A549 (cell line): ENCODE measurements around the gene COL1A1.

Experiments
- BHLHE40 ChIP-seq: IDR thresholded peaks from 2 replicates; pipeline ENCODE4 v1.6.1; 2012; ENCODE audit warnings: low read depth, low read length, inconsistent platforms
- EP300 ChIP-seq, 2 experiments: fragments of >200 bp; sonication (Bioruptor Twin); formaldehyde crosslinking; IDR thresholded peaks; 2 replicates in 1 of 2; 3 replicates in 1 of 2; pipeline ENCODE4 v1.6.1; 2016 to 2017
- JUNB ChIP-seq: fragments of >200 bp; sonication (Bioruptor Twin); formaldehyde crosslinking; IDR thresholded peaks from 2 replicates; pipeline ENCODE4 v1.6.1; 2016
- MYC ChIP-seq: IDR thresholded peaks from 2 replicates; pipeline ENCODE4 v1.6.1; 2012; ENCODE audit warnings: mild to moderate bottlenecking, inconsistent platforms, low read length, improper control_type of control experiment, borderline replicate concordance
- NR3C1 ChIP-seq: fragments of >200 bp; sonication (Bioruptor Twin); formaldehyde crosslinking; IDR thresholded peaks from 3 replicates; pipeline ENCODE4 v1.6.1; 2017
- POLR2A ChIP-seq: IDR thresholded peaks from 2 replicates; pipeline ENCODE4 v1.6.1; 2012; ENCODE audit warnings: mild to moderate bottlenecking, low read length
- RCOR1 ChIP-seq: fragments of 150-350 bp; IDR thresholded peaks from 2 replicates; pipeline ENCODE4 v1.6.1; 2014; ENCODE audit warnings: antibody characterized with exemption, low read length, low read depth
- RFX5 ChIP-seq: fragments of 450-650 bp; IDR thresholded peaks from 2 replicates; pipeline ENCODE4 v1.7.1; 2014; ENCODE audit warnings: antibody characterized with exemption, mild to moderate bottlenecking, moderate library complexity
- SREBF2 ChIP-seq: fragments of 450-650 bp; IDR thresholded peaks from 2 replicates; pipeline ENCODE4 v1.6.1; 2014; ENCODE audit warnings: mild to moderate bottlenecking, moderate library complexity
- ZFP36 ChIP-seq: fragments of 450-650 bp; IDR thresholded peaks from 2 replicates; pipeline ENCODE4 v1.6.1; 2014; ENCODE audit warnings: borderline replicate concordance; ENCODE audit not compliant: partially characterized antibody
- TF ChIP-seq, protein P1 (sequence below): fragments of >200 bp; sonication (Bioruptor Twin); formaldehyde crosslinking; IDR thresholded peaks from 3 replicates; pipeline ENCODE4 v1.5.1; 2016
- TF ChIP-seq, protein P2 (sequence below): IDR thresholded peaks from 2 replicates; pipeline ENCODE4 v1.6.1; 2012
- TF ChIP-seq, protein P3 (sequence below): fragments of 200-600 bp; sonication (generic); IDR thresholded peaks from 2 replicates; pipeline ENCODE4 v1.6.1; 2016; ENCODE audit warnings: antibody characterized with exemption, mild to moderate bottlenecking, moderate library complexity
- TF ChIP-seq, protein P4 (sequence below): IDR thresholded peaks from 2 replicates; pipeline ENCODE4 v1.6.1; 2012

DNA sequence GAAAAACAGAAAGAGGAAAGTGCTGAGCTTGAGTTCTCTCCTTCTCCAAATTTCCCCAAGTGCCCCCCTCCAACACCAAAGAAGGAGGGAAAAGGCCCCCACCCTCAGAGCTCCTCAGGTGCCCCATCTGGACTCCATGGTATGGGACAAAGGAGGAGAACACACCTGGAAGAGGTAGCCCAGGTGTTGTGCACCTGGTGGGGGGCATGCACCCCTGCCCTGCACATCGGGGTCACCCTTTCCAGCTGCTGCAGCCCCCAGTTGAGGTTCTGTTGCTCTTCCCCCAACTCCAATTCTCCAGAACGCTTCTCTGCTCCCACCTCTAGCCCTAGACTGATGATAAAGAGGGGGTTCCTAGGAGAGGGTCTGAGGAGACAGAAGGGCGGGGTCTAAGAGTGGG lies 3.0 kb upstream of the COL1A1 start:
- no peak for TF ChIP-seq POLR2A
- no peak for TF ChIP-seq RCOR1
- TF ChIP-seq, protein P1, sequence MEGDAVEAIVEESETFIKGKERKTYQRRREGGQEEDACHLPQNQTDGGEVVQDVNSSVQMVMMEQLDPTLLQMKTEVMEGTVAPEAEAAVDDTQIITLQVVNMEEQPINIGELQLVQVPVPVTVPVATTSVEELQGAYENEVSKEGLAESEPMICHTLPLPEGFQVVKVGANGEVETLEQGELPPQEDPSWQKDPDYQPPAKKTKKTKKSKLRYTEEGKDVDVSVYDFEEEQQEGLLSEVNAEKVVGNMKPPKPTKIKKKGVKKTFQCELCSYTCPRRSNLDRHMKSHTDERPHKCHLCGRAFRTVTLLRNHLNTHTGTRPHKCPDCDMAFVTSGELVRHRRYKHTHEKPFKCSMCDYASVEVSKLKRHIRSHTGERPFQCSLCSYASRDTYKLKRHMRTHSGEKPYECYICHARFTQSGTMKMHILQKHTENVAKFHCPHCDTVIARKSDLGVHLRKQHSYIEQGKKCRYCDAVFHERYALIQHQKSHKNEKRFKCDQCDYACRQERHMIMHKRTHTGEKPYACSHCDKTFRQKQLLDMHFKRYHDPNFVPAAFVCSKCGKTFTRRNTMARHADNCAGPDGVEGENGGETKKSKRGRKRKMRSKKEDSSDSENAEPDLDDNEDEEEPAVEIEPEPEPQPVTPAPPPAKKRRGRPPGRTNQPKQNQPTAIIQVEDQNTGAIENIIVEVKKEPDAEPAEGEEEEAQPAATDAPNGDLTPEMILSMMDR = no peak
- no peak for TF ChIP-seq EP300 (IDR thresholded peaks at IDR 0.05)
- TF ChIP-seq BHLHE40 = no peak
- TF ChIP-seq, protein P2, sequence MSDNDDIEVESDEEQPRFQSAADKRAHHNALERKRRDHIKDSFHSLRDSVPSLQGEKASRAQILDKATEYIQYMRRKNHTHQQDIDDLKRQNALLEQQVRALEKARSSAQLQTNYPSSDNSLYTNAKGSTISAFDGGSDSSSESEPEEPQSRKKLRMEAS = no peak
- no peak for TF ChIP-seq MYC
- TF ChIP-seq SREBF2 = no peak
- no peak for TF ChIP-seq JUNB
- TF ChIP-seq RFX5 = no peak
- TF ChIP-seq, protein P3, sequence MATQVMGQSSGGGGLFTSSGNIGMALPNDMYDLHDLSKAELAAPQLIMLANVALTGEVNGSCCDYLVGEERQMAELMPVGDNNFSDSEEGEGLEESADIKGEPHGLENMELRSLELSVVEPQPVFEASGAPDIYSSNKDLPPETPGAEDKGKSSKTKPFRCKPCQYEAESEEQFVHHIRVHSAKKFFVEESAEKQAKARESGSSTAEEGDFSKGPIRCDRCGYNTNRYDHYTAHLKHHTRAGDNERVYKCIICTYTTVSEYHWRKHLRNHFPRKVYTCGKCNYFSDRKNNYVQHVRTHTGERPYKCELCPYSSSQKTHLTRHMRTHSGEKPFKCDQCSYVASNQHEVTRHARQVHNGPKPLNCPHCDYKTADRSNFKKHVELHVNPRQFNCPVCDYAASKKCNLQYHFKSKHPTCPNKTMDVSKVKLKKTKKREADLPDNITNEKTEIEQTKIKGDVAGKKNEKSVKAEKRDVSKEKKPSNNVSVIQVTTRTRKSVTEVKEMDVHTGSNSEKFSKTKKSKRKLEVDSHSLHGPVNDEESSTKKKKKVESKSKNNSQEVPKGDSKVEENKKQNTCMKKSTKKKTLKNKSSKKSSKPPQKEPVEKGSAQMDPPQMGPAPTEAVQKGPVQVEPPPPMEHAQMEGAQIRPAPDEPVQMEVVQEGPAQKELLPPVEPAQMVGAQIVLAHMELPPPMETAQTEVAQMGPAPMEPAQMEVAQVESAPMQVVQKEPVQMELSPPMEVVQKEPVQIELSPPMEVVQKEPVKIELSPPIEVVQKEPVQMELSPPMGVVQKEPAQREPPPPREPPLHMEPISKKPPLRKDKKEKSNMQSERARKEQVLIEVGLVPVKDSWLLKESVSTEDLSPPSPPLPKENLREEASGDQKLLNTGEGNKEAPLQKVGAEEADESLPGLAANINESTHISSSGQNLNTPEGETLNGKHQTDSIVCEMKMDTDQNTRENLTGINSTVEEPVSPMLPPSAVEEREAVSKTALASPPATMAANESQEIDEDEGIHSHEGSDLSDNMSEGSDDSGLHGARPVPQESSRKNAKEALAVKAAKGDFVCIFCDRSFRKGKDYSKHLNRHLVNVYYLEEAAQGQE = no peak
- no peak for TF ChIP-seq NR3C1
- TF ChIP-seq, protein P4, sequence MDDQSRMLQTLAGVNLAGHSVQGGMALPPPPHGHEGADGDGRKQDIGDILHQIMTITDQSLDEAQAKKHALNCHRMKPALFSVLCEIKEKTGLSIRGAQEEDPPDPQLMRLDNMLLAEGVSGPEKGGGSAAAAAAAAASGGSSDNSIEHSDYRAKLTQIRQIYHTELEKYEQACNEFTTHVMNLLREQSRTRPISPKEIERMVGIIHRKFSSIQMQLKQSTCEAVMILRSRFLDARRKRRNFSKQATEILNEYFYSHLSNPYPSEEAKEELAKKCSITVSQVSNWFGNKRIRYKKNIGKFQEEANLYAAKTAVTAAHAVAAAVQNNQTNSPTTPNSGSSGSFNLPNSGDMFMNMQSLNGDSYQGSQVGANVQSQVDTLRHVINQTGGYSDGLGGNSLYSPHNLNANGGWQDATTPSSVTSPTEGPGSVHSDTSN = no peak
- no peak for TF ChIP-seq ZFP36
